Measurements from ENCODE around the gene GAS2L1. TPM values are rescaled to one million over a fixed set of nuclear protein-coding genes. Genes with fewer than 3 reads are reported as not detected.
"Not testable (repeated sequence)": the region's sequence is repeated elsewhere in the genome, so short reads cannot be mapped to it uniquely, and the experiment has no call there.

GAS2L1 gene
- polyA plus RNA-seq, 1 donor (not counting 4 experiments of a cell fraction or from before 2014, with no cell fraction given): 11.3 TPM

GRCh38 chr22:29344137-29344536 lies 37.7 kb downstream of the GAS2L1 start:
- TF ChIP-seq CTCF (optimal IDR thresholded peaks at IDR 0.05 in 1 of 3, IDR thresholded peaks at IDR 0.05 in 1 of 3, conservative IDR thresholded peaks at IDR 0.05 in 1 of 3; ENCODE audit: extremely low read depth in 1 of 3, insufficient read depth in 2 of 3, low read length in 3 of 3) (no peak), EZH2 (IDR thresholded peaks at IDR 0.05; ENCODE audit: low read length) (no peak)
- dilution Hi-C loops (cut with MboI; ENCODE audit: extremely low pct_ligation_motif_present, low sequenced_read_pairs): no loop called here
- Histone ChIP-seq H3K4me3 (ENCODE audit: control insufficient read depth in 2 of 3, extremely low read depth in 1 of 3, insufficient read depth in 2 of 3, low read depth in 1 of 3, low read length in 3 of 3) (no peak overlapping the region), H3K27ac (ENCODE audit: control insufficient read depth, insufficient read depth, low read length) (peak overlapping the region; percentile 3), H3K4me1 (ENCODE audit: control insufficient read depth, extremely low read depth, insufficient read depth, low read length) (peaks cover 43% of the 10 kb centered on the region), H3K9ac (ENCODE audit: control insufficient read depth, extremely low read depth, insufficient read depth, low read length) (no peak overlapping the region), H4K20me1 (ENCODE audit: control insufficient read depth, extremely low read depth, insufficient read depth, low read length) (peaks cover 6% of the 10 kb centered on the region), H3K27me3 (ENCODE audit: control insufficient read depth, extremely low read depth, insufficient read depth, low read length) (no peaks in the 10 kb centered on the region), H2AFZ (ENCODE audit: control insufficient read depth, low read length) (no peak overlapping the region), H3K79me2 (ENCODE audit: control insufficient read depth, insufficient read depth, low read length) (no peaks in the 10 kb centered on the region), H3K9me3 (ENCODE audit: control insufficient read depth, low read depth, low read length) (no peaks in the 10 kb centered on the region), H3K36me3 (ENCODE audit: control insufficient read depth in 2 of 2, extremely low read depth in 1 of 2, insufficient read depth in 2 of 2, low read length in 2 of 2) (peaks cover 29 to 51% of the 10 kb centered on the region in 2 experiments), H3K9me1 (ENCODE audit: control insufficient read depth, extremely low read depth, insufficient read depth, low read length) (peaks cover 7% of the 10 kb centered on the region), H3K4me2 (ENCODE audit: control insufficient read depth, extremely low read depth, insufficient read depth, low read depth, low read length) (no peak overlapping the region)
- DNase-seq (ENCODE audit: low read depth, low spot score): peak; percentile 66
- peak; percentile 98 for FAIRE-seq

- H3K27ac ChIP-seq (ENCODE audit: control insufficient read depth, insufficient read depth, low read length); H3K9ac ChIP-seq (ENCODE audit: control insufficient read depth, extremely low read depth, insufficient read depth, low read length); H4K20me1 ChIP-seq (ENCODE audit: control insufficient read depth, extremely low read depth, insufficient read depth, low read length); H3K27me3 ChIP-seq (ENCODE audit: control insufficient read depth, extremely low read depth, insufficient read depth, low read length); H3K9me1 ChIP-seq (ENCODE audit: control insufficient read depth, extremely low read depth, insufficient read depth, low read length); dilution Hi-C loops (cut with MboI; ENCODE audit: extremely low pct_ligation_motif_present, low sequenced_read_pairs); H2AFZ ChIP-seq (ENCODE audit: control insufficient read depth, low read length); DNase-seq (ENCODE audit: low read depth, low spot score); H3K9me3 ChIP-seq (ENCODE audit: control insufficient read depth, low read depth, low read length); H3K79me2 ChIP-seq (ENCODE audit: control insufficient read depth, insufficient read depth, low read length); FAIRE-seq; H3K4me2 ChIP-seq (ENCODE audit: control insufficient read depth, extremely low read depth, insufficient read depth, low read depth, low read length); H3K4me3 ChIP-seq (ENCODE audit: control insufficient read depth in 2 of 3, extremely low read depth in 1 of 3, insufficient read depth in 2 of 3, low read depth in 1 of 3, low read length in 3 of 3): not testable (repeated sequence)
- Histone ChIP-seq H3K36me3 (ENCODE audit: control insufficient read depth in 2 of 2, extremely low read depth in 1 of 2, insufficient read depth in 2 of 2, low read length in 2 of 2) (peaks cover 31 to 53% of the 10 kb centered on the region in 2 experiments), H3K4me1 (ENCODE audit: control insufficient read depth, extremely low read depth, insufficient read depth, low read length) (peaks cover 36% of the 10 kb centered on the region)
These were observed 38.4 kb downstream of the GAS2L1 start for GRCh38 chr22:29344889-29345288.

GRCh38 chr22:29345932-29346331 lies 39.5 kb downstream of the GAS2L1 start:
- Histone ChIP-seq H3K36me3 (ENCODE audit: control insufficient read depth in 2 of 2, extremely low read depth in 1 of 2, insufficient read depth in 2 of 2, low read length in 2 of 2) (peaks cover 33 to 56% of the 10 kb centered on the region in 2 experiments), H3K27ac (ENCODE audit: control insufficient read depth, insufficient read depth, low read length) (no peak overlapping the region), H3K27me3 (ENCODE audit: control insufficient read depth, extremely low read depth, insufficient read depth, low read length) (no peaks in the 10 kb centered on the region), H2AFZ (ENCODE audit: control insufficient read depth, low read length) (no peak overlapping the region), H3K9me1 (ENCODE audit: control insufficient read depth, extremely low read depth, insufficient read depth, low read length) (peaks cover 3% of the 10 kb centered on the region), H3K9me3 (ENCODE audit: control insufficient read depth, low read depth, low read length) (no peaks in the 10 kb centered on the region), H3K4me3 (ENCODE audit: control insufficient read depth in 2 of 3, extremely low read depth in 1 of 3, insufficient read depth in 2 of 3, low read depth in 1 of 3, low read length in 3 of 3) (no peak overlapping the region), H3K79me2 (ENCODE audit: control insufficient read depth, insufficient read depth, low read length) (no peaks in the 10 kb centered on the region), H3K9ac (ENCODE audit: control insufficient read depth, extremely low read depth, insufficient read depth, low read length) (no peak overlapping the region), H3K4me2 (ENCODE audit: control insufficient read depth, extremely low read depth, insufficient read depth, low read depth, low read length) (no peak overlapping the region), H3K4me1 (ENCODE audit: control insufficient read depth, extremely low read depth, insufficient read depth, low read length) (peaks cover 25% of the 10 kb centered on the region), H4K20me1 (ENCODE audit: control insufficient read depth, extremely low read depth, insufficient read depth, low read length) (peaks cover 4% of the 10 kb centered on the region)
- no peak for DNase-seq (ENCODE audit: low read depth, low spot score)
- TF ChIP-seq EZH2 (IDR thresholded peaks at IDR 0.05; ENCODE audit: low read length) (no peak), CTCF (optimal IDR thresholded peaks at IDR 0.05 in 1 of 3, IDR thresholded peaks at IDR 0.05 in 1 of 3, conservative IDR thresholded peaks at IDR 0.05 in 1 of 3; ENCODE audit: extremely low read depth in 1 of 3, insufficient read depth in 2 of 3, low read length in 3 of 3) (no peak)
- FAIRE-seq: peak; percentile 57
- dilution Hi-C loops (cut with MboI; ENCODE audit: extremely low pct_ligation_motif_present, low sequenced_read_pairs): no loop called here
